ENCODE results near the gene SF3B6. TPM values are rescaled to one million over a fixed set of nuclear protein-coding genes. Genes with fewer than 3 reads are reported as not detected.
A peak's percentile ranks its signal among the peaks of the same experiment; 100 is the strongest.

SF3B6 gene
- total and polyA plus RNA-seq, 11 donors: 37.4 to 121 (median 58.4) TPM

DNA sequence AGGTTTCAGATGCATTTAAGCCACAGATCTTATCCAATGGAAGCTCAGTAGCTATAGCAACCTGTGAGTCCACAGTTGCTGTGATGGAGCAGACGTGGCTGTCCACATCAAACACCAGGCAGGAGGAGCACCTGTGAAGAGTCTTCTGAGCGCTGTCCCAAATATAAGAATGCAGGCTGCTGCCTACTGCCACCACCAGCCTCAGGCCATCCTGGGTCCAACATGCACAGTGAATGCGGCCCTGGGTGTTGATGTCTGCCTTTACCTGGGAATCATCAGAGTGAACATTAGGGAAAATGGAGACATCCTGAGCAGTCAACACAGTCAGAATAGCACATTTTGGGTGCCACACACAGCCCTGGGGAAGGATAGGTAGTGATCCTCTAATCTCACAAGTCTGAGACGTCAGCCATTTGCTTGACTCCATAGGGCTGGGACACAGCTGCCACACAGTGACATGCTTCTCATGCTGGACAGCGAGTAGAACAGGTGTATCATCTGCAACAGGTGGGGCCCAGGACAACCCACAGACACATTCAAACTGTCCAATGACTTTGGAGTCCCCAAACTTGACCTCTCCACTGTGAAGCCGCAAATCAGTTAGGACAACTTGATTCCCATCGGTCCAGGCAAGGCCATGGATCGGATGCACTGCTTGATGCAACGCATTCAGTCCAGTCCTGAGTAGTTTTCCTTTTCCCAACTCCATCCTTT lies 37.2 kb downstream of the SF3B6 start:
- H3K27ac ChIP-seq: no peak overlapping the region
- TF ChIP-seq CTCF (IDR thresholded peaks at IDR 0.05) (no peak), POLR2A (IDR thresholded peaks at IDR 0.05) (no peak)
- H3K9me3 ChIP-seq: no peaks in the 10 kb centered on the region
- intact Hi-C loops (cut with DNase I): no loop called here
- peaks cover 0 to 48% (median 33%) of the 10 kb centered on the region in 9 donors for H3K36me3 ChIP-seq
- no peak overlapping the region for H3K4me3 ChIP-seq
- ATAC-seq (no peak), DNase-seq (no peak)
- 92 to 97% (median 95%) methylated on average over 7 to 9 of the region's 9 CpGs for WGBS, 4 donors
- no peaks in the 10 kb centered on the region for H3K4me1 ChIP-seq
- H3K27me3 ChIP-seq: no peaks in the 10 kb centered on the region

DNA sequence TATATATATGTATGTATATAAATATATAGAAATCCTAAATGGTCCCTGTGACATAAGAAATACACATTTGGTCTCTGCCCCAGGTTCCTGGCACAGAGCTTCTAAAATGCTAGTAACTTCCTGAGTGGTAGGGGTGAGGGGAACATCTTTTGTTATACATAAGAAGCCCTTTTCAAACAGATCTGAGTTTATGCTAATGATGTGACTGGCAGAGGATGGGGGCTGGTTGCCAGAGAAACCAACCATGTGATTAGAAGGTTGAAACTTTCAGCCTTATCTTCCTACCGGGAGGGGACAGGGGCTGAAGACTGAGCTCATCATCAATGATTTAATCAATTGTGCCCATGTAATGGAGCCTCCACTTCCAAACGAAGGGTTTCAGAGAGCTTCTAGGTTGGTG lies 49.9 kb downstream of the SF3B6 start:
- no peak overlapping the region for H3K4me3 ChIP-seq
- H3K9me3 ChIP-seq: no peaks in the 10 kb centered on the region
- peaks cover 0 to 57% (median 45%) of the 10 kb centered on the region in 9 donors for H3K36me3 ChIP-seq
- WGBS, 4 donors: 56 to 69% (median 63%) methylated on average over 2 of the region's 2 CpGs
- H3K27me3 ChIP-seq: no peaks in the 10 kb centered on the region
- no peak overlapping the region for H3K27ac ChIP-seq
- intact Hi-C loops (cut with DNase I): no loop called here
- DNase-seq: no peak
- no peak for ATAC-seq
- H3K4me1 ChIP-seq: no peaks in the 10 kb centered on the region
- no peak for TF ChIP-seq CTCF (IDR thresholded peaks at IDR 0.05)
- no peak for TF ChIP-seq POLR2A (IDR thresholded peaks at IDR 0.05)

- WGBS, 4 donors: 91 to 93% (median 92%) methylated on average over 13 to 17 of the region's 17 CpGs
- no peak for DNase-seq
- H3K27ac ChIP-seq: no peak overlapping the region
- no peaks in the 10 kb centered on the region for H3K27me3 ChIP-seq
- TF ChIP-seq POLR2A (IDR thresholded peaks at IDR 0.05): no peak
- TF ChIP-seq CTCF (IDR thresholded peaks at IDR 0.05): no peak
- intact Hi-C loops (cut with DNase I): no loop called here
- no peaks in the 10 kb centered on the region for H3K4me1 ChIP-seq
- H3K9me3 ChIP-seq: no peaks in the 10 kb centered on the region
- no peak for ATAC-seq
- H3K4me3 ChIP-seq: no peak overlapping the region
- peaks cover 0 to 46% (median 34%) of the 10 kb centered on the region in 9 donors for H3K36me3 ChIP-seq
Observed at GRCh38 chr2:24024996-24025663, 51.0 kb downstream of the SF3B6 start.

GRCh38 chr2:24024018-24024417 lies 52.1 kb downstream of the SF3B6 start:
- intact Hi-C loops (cut with DNase I): no loop called here
- DNase-seq (no peak), ATAC-seq (peak in 1 of 4 donors; percentile 43)
- TF ChIP-seq POLR2A (IDR thresholded peaks at IDR 0.05) (no peak), CTCF (IDR thresholded peaks at IDR 0.05) (peak in 1 of 12 donors; percentile 18)
- WGBS, 4 donors: 57 to 70% (median 68%) methylated on average over 12 of the region's 12 CpGs
- no peaks in the 10 kb centered on the region for H3K9me3 ChIP-seq
- H3K36me3 ChIP-seq: peaks cover 0 to 35% (median 23%) of the 10 kb centered on the region in 9 donors
- H3K27me3 ChIP-seq: no peaks in the 10 kb centered on the region
- no peak overlapping the region for H3K27ac ChIP-seq
- no peaks in the 10 kb centered on the region for H3K4me1 ChIP-seq
- no peak overlapping the region for H3K4me3 ChIP-seq
